ENCODE measurements around the gene MYO3B. TPM values are rescaled to one million over a fixed set of nuclear protein-coding genes. Genes with fewer than 3 reads are reported as not detected.

Gene MYO3B
- total RNA-seq, 1 experiment from 2014 or later: 0.63 TPM

DNA sequence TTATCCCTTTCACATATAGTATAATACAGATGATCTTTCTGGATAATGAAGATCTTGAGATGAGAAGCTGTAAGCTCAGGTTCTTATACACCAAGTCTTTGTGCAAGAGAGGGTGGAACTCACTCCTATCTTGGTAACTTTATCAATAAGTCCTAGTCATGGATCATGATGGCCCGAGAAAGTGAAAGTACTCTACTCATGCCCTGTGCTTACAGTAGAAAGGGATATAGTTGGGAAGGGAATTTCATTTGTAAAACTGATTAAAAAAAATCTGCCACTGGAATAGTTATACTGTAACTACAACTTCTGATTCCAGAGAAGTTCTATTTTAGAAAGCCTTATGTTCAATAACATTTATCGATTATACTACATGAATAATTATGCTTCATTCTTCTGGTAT is 51.8 kb downstream of the MYO3B start:
- Histone ChIP-seq H3K14ac (ENCODE audit: insufficient read depth, low read length) (no peak overlapping the region), H4K20me1 (ENCODE audit: control insufficient read depth, insufficient read depth, insufficient read length) (no peaks in the 10 kb centered on the region), H3K23ac (ENCODE audit: insufficient read length, low read depth, low read length) (no peak overlapping the region), H3K79me1 (ENCODE audit: insufficient read depth, low read depth, low read length, poor library complexity, severe bottlenecking) (no peaks in the 10 kb centered on the region), H3K18ac (ENCODE audit: insufficient read length, low read depth, low read length) (no peak overlapping the region), H3K4ac (ENCODE audit: low read depth, low read length) (no peak overlapping the region), H3K4me2 (ENCODE audit: insufficient read depth, insufficient read length, low read length) (no peak overlapping the region), H3K56ac (ENCODE audit: insufficient read length, low read depth, low read length) (no peak overlapping the region), H3K27me3 (ENCODE audit: insufficient read depth, low read length) (no peaks in the 10 kb centered on the region), H2BK5ac (ENCODE audit: insufficient read length, low read length) (no peak overlapping the region), H3K79me2 (ENCODE audit: insufficient read depth, low read length) (no peaks in the 10 kb centered on the region), H3K9me3 (ENCODE audit: control insufficient read depth, low read depth, low read length) (no peaks in the 10 kb centered on the region), H2AFZ (ENCODE audit: low read length) (no peak overlapping the region), H2BK15ac (ENCODE audit: low read depth, low read length) (no peak overlapping the region), H4K8ac (replicated peaks; ENCODE audit: insufficient read length, low read depth, low read length) (no peak overlapping the region), H3K4me1 (ENCODE audit: insufficient read depth, low read length) (no peaks in the 10 kb centered on the region), H3K9ac (ENCODE audit: extremely low read depth, insufficient read length, low read length) (no peak overlapping the region), H2AK5ac (ENCODE audit: insufficient read length, low read length) (no peak overlapping the region), H3T11ph (ENCODE audit: low read length) (no peak overlapping the region), H4K91ac (ENCODE audit: insufficient read length, low read depth, low read length) (no peak overlapping the region), H4K5ac (ENCODE audit: insufficient read length, low read depth, low read length) (no peak overlapping the region), H2BK20ac (ENCODE audit: low read depth, low read length, poor library complexity, severe bottlenecking) (no peak overlapping the region), H3K23me2 (ENCODE audit: insufficient read length, low read depth, low read length, poor library complexity, severe bottlenecking) (no peaks in the 10 kb centered on the region), H2BK120ac (ENCODE audit: low read depth, low read length, poor library complexity, severe bottlenecking) (no peak overlapping the region), H3K27ac (ENCODE audit: insufficient read length, low read depth, low read length) (no peak overlapping the region), H2BK12ac (ENCODE audit: insufficient read length, low read depth, low read length) (no peak overlapping the region)
- no peaks in the 10 kb centered on the region; the same call in 1 of the 2 replicates for H3K27me3 Mint-ChIP-seq (ENCODE audit: low read depth)
- H3K4me1 Mint-ChIP-seq: peaks cover 2 to 16% of the 10 kb centered on the region in 2 experiments; a peak in 3 of 4 replicates
- H3K27ac Mint-ChIP-seq: no peak overlapping the region
- H3K9me3 Mint-ChIP-seq: no peaks in the 10 kb centered on the region; a peak in 1 of 5 replicates
- H3K36me3 Mint-ChIP-seq (ENCODE audit: insufficient read depth in 1 of 3, low read depth in 3 of 3): no peaks in the 10 kb centered on the region
- no CpG with 5 or more reads among the region's 2 CpGs for WGBS (ENCODE audit: extremely low coverage, insufficient read length, low lambda C conversion rate)
- no peak for DNase-seq
- TF ChIP-seq, protein P1, sequence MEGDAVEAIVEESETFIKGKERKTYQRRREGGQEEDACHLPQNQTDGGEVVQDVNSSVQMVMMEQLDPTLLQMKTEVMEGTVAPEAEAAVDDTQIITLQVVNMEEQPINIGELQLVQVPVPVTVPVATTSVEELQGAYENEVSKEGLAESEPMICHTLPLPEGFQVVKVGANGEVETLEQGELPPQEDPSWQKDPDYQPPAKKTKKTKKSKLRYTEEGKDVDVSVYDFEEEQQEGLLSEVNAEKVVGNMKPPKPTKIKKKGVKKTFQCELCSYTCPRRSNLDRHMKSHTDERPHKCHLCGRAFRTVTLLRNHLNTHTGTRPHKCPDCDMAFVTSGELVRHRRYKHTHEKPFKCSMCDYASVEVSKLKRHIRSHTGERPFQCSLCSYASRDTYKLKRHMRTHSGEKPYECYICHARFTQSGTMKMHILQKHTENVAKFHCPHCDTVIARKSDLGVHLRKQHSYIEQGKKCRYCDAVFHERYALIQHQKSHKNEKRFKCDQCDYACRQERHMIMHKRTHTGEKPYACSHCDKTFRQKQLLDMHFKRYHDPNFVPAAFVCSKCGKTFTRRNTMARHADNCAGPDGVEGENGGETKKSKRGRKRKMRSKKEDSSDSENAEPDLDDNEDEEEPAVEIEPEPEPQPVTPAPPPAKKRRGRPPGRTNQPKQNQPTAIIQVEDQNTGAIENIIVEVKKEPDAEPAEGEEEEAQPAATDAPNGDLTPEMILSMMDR (conservative IDR thresholded peaks at IDR 0.05): no peak
- H3K4me3 Mint-ChIP-seq: no peak overlapping the region

All from H9 (cell line).